NCI-H524 treated with DMSO at 0.1 percent for 48 hours (cell line): ENCODE data around the gene IL4I1.

Experiments
- DNase-seq: peaks from one replicate; lab custom pipeline; 2025; lab: John Stamatoyannopoulos, UW

IL4I1 gene

DNA sequence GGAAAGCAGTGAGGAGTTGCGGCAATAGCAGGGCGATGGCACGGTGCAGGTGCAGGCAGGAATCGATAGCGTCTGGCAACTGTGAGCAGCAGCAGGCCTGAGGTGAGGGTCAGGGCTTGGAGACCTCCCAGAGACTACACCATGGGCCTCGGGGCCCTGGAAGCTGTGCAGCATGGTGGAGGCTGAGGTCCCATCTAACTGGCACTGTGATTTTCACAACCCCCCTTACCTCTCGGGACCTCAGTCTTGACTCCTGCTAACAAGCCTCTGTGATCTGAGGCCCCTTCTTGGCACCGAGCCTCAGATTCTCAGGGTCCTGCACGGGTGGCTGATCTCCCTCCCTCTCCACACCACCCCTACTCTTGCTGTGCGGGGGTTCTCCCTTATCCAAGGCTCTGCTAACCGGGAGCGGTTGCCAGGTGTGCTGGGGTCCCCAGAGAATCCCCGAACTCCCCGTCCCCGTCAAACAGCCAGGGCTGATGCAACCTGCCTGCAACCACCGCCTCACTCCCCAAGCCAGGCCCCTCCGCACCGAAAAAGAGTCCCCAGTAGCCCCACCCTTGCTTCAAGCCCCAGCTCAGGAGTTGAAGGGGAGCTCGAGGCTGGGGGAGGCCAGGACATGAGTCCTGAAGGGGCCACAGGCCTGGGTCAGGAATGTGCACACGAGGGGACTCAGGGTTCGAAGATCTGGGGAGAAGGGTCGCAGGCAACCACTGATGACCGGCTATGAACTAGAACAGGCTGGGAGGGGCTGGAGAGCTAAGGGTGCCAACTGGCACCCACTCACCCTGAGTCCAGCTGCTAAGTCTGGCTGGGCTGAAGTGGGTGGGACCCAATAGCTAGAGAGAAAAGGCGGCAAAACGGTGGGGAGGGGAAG is 27.6 kb upstream of the IL4I1 start:
- no peak for DNase-seq

GRCh38 chr19:49923055-49924003 is 26.6 kb upstream of the IL4I1 start:
- no peak for DNase-seq

GRCh38 chr19:49921871-49922795 is 25.4 kb upstream of the IL4I1 start:
- no peak for DNase-seq

- no peak for DNase-seq
These were observed 24.1 kb upstream of the IL4I1 start for GRCh38 chr19:49920624-49921363.

- no peak for DNase-seq
These were observed 21.4 kb upstream of the IL4I1 start for GRCh38 chr19:49918089-49918488.

- no peak for DNase-seq
These were observed 20.4 kb upstream of the IL4I1 start for GRCh38 chr19:49916839-49917733.

DNA sequence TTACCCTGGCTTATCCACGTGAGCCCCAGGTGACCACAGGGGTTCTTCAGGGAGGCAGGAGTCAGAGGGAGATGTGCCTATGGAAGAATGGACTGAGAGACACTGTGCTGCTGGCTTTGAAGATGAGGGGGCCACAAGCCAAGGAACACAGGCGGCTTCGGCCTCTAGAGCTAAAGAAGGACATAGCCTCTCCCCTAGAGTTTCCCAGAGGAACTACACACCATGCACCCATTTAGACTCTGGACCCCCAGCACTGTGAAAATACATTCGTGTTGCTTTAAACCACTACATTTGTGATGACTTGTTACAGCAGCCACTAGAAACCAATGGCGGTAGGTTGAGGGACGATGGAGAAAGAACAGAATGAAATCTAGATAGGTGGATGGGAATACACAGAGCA is 18.6 kb upstream of the IL4I1 start:
- DNase-seq: no peak

DNA sequence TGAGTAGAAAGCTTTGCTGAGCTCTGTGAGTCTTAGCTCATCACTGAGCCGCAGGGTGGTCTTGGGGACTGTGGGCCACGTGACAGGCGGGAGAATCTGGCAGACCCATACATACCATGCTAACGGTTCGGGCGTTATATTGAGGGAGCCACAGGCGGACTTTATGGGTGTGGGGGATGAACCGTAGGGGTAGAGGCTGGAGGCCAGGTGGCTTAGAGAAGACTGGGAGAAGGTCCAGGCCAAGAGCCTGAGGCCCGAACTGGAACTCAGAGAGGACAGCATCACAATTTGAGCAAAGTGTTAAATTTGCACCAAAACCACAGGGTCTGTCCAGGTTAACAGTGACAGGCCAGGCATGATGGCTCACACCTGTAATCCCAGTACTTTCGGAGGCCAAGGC is 17.0 kb upstream of the IL4I1 start:
- DNase-seq: no peak

- no peak for DNase-seq
These were observed 16.4 kb upstream of the IL4I1 start for GRCh38 chr19:49912965-49913685.

DNA sequence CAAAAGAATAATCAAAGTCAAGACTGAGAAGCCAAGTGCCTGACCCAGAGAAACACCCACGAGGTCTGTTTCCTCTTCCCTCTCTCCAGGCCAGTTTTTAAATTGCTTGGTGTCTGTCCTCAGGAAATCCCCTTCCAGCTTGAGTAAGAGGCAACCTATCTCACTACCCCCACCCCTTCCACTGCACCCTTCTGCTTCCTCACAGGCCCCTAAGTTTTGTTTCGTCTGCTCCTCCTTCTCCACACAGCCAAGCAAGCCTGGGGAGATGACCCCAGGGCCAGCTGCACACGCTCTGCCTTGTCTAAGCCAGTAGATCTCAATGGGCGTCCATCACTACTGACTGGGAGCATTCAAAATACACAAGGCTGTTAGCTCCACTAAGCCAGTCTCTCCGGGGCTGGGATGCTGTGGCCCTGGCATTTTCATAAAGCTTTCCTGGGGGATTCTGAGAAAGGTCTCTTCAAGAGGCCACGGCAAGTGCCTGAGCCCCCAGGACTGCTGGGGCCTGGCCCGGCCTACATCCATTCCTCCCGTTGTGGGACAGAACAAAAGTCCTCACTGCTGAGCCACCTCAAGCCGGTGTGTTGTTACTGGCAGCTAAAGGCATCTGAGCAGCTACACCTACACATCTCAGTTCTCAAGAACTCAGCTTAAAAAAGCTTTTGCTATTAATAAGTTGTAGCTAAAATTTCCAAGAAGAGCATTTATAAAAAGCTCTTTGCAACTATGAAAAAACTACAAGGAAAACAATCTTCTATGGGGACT is 14.9 kb upstream of the IL4I1 start:
- no peak for DNase-seq

DNA sequence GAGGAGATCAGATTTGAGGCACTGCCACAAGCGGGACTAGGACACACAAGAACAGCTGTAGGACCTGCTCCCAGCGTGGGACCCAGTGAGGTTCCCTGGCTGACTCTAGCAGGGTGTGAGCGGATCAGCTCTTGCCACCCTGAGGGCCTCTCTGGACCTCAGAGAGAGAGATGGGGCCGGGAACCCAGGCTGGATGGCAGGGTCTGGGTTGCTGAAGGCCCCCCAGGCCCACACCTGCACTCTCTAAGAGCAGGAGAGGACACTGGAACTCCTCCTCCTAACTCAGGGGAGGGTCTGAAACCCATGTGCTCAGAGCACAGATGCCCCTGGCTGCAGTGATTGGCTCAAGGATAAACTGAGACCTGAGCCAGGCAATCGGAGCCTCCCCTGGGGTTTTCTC is 13.5 kb upstream of the IL4I1 start:
- DNase-seq: no peak

DNA sequence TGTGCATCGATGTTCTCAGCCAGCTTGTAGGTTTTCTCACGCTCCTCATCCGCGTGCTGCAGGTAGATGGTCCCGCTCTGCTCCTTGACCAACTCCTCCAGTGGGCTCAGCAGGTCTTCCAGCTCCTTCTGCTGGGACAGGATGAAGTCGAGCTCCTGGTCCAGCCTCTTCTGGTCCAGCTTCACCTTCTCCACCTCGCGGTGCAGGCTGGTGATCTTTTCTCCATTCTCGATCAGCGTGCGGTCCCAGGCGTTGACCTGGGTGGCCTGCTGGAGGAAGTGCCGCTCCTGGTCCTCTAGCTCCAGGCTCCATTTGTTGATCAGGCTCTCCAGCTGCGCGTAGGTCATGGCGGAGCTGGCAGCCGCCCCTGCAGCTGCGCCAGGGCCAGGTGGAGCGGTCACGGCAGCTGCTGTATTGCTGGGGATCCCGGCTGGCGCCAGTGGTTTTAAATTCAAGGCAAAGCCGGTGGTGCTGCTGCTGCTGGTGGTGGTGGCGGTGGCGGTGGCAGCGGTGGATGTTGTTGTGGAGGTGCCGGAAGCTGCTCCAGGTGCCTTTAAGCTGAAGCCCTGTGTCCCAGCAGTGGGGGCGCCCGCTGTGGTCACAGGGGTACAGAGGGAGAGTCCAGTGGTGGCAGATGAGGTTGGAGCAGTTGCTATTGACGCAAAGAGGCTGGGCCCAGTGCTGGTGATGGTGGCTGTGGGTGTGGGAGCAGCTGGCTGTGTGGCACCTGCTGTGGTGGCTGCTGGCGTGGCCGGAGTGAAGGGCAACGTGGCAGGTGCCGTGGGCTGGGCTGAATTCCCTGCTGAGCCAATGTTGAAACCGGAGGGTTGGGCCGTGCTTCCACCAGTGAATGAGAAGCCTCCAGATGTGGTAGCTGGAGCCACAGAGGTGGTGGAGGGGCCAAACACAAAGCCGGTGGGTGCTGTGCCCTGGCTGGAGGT is 12.1 kb upstream of the IL4I1 start:
- no peak for DNase-seq

GRCh38 chr19:49907745-49908446 is 11.2 kb upstream of the IL4I1 start:
- DNase-seq: no peak

DNA sequence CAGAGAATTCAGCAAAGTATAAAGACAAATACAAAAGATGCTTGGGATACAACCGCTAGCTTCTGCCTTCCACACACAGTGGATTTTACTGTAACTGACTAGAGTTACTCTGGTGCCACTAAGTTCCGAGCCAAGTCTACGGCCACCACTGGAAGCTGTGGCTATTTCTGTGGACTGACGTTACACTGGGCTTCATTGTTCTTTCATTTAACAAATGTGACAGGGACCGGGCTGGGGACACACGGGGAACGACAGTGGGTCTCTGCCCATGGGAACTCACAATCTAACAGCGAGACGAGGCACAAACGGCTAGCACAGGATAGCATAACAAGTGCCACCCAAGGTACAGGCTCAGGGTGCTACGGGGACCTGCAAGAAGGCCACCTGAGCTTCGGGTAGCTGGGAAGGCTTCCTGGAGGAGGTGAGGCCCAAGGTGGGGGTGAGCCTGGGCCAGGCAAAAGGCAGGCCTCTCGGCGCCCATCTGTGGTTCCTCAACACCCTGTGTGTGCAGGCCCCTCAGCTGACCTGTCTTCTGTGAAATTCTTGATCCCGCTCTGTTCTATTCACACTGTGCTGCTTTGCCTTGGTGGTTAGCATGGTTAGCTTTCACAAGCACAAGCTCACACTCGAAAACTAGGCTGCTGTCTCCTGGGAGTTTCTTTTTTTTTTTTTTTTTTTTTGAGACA is 10.3 kb upstream of the IL4I1 start:
- DNase-seq: no peak

DNA sequence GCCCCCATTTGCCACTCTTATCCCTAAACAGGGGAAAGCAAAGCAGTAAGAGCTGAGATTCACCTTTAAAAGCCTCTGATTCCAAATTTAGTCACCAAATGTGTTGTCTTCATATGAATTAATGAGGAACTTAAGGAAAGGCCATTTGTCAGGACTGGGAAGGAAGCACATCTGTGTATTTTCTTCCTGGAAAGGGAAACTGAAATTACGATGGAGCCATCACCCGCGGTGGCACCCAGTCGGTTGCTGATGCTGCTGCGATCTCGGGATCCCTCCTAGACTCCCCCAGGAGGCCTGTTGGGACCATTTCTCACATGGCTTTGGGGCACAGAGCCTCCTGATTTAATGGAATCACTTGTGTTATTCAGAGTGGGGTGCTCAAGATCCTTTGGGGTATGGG is 7.4 kb upstream of the IL4I1 start:
- no peak for DNase-seq

DNA sequence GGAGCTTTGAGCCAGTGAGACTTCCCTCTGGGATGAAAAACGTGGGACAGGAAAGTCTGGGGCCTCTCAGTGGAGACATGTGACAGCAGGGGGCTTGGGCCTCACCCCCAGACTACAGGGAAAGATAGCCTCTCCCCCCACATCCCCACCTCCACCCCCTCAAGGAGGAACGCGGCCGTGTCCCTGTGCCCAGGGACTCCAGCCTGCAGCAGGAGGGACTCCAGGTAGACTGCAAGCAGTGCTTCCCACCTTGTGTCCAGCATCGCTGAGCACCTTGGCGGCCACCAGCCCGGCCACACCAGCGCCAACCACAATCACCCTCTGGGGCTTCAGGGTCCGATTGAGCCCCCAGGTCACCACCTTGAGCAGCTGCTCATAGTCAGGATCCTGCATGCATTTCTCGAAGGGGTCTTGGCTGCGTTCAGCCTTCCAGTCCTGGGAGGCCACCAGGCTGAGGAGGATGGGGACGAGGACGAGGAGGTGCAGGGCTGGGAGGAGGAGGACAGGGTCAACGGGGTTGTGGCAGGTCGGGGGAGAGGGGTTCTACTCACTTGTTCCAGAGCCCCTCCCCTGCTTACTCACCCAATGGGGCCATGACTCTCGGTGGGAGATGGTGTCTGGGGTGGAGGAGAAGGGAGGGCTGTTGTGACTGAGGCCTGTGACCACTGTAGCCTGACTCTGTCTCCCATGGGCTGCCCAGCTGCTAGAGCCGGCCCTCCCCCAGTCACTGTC is 955 bp downstream of the IL4I1 start:
- no peak for DNase-seq
